GM23248 (cell line): ENCODE measurements around the gene NXNL2.

Source experiments
- EZH2 ChIP-seq: fragments of 200-600 bp; sonication (generic); IDR thresholded peaks from 2 replicates; pipeline ENCODE4 v1.6.1; 2018; ENCODE audit warnings: antibody characterized with exemption, mild to moderate bottlenecking; ENCODE audit not compliant: insufficient read depth, poor library complexity, severe bottlenecking
- EZH2phosphoT487 ChIP-seq: fragments of 200-600 bp; sonication (generic); IDR thresholded peaks from 2 replicates; pipeline ENCODE4 v1.6.1; 2018; ENCODE audit warnings: antibody characterized with exemption, moderate library complexity, mild to moderate bottlenecking, low read depth; ENCODE audit not compliant: insufficient read depth

- TF ChIP-seq EZH2phosphoT487 (no peak), EZH2 (no peak)
These were observed 46.8 kb upstream of the NXNL2 start for GRCh38 chr9:88488166-88488565.
